ENCODE measurements around the gene DNAAF3.
"Not testable (repeated sequence)": the region's sequence is repeated elsewhere in the genome, so short reads cannot be mapped to it uniquely, and the experiment has no call there.

Gene DNAAF3

GRCh38 chr19:55160128-55160985, 6.1 kb downstream of the DNAAF3 start:
- peak; percentile 24 for DNase-seq (ENCODE audit: low read depth)
- no peak overlapping the region for H3K4me3 ChIP-seq (ENCODE audit: control insufficient read depth, low read depth, low read length)
- peak; percentile 96 for TF ChIP-seq CTCF (IDR thresholded peaks at IDR 0.05; ENCODE audit: control insufficient read depth, insufficient read depth, low read depth, low read length, missing control alignments)

GRCh38 chr19:55158848-55159749, 7.3 kb downstream of the DNAAF3 start:
- H3K4me3 ChIP-seq (ENCODE audit: control insufficient read depth, low read depth, low read length) = no peak overlapping the region
- no peak for TF ChIP-seq CTCF (IDR thresholded peaks at IDR 0.05; ENCODE audit: control insufficient read depth, insufficient read depth, low read depth, low read length, missing control alignments)
- no peak for DNase-seq (ENCODE audit: low read depth)

DNA sequence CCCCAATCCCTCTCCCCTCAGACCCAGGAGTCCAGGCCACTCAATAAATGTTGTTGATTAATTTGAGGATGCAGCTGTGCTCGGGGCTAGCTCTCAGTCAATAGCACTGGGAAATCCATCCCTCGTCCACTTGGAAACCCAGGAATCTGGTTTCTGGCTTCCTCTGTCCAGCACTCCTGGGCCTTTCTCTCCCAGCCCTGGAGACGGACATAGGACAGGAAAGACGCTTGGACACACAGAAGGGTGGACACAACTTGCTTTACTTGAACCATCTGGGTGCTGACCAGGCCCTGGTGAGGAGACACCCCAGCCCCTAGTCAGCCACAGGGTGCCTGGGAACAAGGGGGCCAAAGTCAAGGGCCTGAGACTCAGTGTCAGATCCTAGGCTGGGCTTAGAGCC, 8.0 kb downstream of the DNAAF3 start:
- no peak for DNase-seq (ENCODE audit: low read depth)
- no peak for TF ChIP-seq CTCF (IDR thresholded peaks at IDR 0.05; ENCODE audit: control insufficient read depth, insufficient read depth, low read depth, low read length, missing control alignments)
- no peak overlapping the region for H3K4me3 ChIP-seq (ENCODE audit: control insufficient read depth, low read depth, low read length)

DNA sequence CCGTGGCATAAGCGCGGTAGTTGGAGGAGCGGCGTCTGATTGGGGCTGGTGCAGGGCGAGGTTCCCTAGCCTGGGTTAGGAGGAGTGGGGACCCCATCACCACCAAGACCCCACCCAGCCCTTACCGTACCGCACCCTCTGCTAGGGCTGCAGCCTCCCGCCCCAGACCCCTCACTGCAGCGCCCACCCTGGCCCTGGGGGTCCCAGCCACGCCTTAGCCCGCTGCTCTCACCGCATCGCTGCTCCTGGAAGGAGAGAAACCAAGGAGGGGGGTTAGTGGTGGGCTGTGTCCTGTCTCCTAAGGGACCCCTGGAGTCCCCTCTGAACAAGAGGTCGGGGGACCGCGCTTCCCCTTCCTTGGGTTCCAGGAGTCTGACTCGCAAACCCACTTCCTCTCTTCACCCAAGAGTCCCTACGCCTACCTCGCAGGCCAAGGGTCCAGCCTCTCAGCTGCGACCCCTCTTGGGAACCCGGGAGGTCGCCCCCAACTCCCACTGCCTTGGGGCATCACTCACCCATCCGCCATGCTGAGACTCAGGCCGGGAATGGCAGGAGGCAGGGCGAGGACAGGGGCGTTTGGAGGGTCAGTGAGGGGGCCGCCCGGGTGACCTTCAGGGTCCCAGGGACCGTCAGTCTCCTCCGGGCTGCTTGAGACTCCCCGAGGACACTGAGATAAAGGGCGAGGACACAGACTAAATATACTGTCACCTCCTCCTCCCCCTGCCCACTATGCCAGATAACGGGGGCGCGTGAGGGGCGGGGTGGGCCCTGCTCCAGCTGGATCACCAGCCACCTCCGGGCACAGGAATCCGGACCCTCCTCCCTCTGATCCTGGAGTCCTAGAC, 9.1 kb downstream of the DNAAF3 start, which contains the start of gene TNNI3:
Gene TNNI3 (minus strand): TSS at position 669 of the 845 bp plus-strand sequence. CDS start 143 bp downstream, at position 526.
- no peak for DNase-seq (ENCODE audit: low read depth)
- no peak within 1 kb of the TSS for H3K4me3 ChIP-seq (ENCODE audit: control insufficient read depth, low read depth, low read length)
- no peak for TF ChIP-seq CTCF (IDR thresholded peaks at IDR 0.05; ENCODE audit: control insufficient read depth, insufficient read depth, low read depth, low read length, missing control alignments)

DNA sequence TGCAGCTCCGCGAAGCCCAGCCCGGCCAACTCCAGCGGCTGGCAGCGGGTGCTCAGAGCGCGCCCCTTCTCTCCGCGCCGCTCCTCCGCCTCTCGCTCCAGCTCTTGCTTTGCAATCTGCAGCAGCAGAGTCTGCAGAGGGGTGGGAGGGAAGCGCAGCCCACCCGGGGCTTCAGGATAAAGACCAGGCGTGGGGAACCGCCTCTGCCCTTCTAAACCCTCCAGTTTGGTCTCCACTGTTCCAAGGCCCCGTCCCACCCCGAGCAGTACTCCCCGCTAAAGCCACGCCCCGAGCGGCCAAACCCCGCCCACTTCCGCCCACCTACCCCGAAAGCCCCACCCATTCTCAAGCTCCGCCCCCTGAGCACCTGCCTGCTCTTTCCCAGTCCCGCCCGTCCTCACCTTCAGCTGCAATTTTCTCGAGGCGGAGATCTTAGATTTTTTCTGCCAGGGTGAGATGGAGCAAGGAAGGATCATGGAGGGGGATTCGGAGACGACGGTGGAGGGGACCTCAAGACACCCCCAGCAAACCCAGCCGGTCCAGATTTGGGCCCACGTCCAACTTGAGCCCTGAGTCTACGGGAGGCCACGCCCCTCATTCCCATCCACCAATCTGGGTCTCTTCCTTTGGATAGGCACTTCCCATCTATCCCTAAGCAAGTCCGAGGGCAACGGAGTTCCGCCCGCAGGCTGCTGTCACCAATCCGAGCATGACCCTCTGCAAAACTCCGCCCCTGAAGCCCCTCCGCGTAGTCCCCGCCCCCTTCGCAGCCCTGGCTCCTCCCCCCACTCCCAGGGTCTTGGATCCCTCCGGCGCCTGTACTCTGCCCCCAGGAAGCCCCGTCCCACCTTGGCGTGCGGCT, 10.0 kb downstream of the DNAAF3 start:
- no peak overlapping the region for H3K4me3 ChIP-seq (ENCODE audit: control insufficient read depth, low read depth, low read length)
- DNase-seq (ENCODE audit: low read depth) = no peak
- no peak for TF ChIP-seq CTCF (IDR thresholded peaks at IDR 0.05; ENCODE audit: control insufficient read depth, insufficient read depth, low read depth, low read length, missing control alignments)

DNA sequence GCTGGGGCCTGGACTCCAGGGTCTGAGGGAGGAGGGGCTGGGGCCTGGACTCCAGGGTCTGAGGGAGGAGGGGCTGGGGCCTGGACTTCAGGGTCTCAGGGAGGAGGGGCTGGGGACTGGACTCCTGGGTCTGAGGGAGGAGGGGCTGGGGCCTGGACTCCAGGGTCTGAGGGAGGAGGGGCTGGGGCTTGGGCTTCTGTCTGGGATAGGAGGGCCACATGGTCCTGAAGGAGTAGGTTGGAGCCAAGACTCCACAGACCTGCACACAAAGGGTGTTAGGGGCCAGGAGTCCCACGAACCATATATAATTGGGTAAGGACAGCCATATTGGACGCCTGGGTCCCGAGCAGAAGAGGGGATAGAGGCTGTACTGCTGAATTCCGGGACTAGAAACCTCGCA, 10.6 kb downstream of the DNAAF3 start:
- not testable (repeated sequence) for H3K4me3 ChIP-seq (ENCODE audit: control insufficient read depth, low read depth, low read length); DNase-seq (ENCODE audit: low read depth)
